ENCODE data around the gene FGFR3.
"Not testable (repeated sequence)": the region's sequence is repeated elsewhere in the genome, so short reads cannot be mapped to it uniquely, and the experiment has no call there.

FGFR3 gene

DNA sequence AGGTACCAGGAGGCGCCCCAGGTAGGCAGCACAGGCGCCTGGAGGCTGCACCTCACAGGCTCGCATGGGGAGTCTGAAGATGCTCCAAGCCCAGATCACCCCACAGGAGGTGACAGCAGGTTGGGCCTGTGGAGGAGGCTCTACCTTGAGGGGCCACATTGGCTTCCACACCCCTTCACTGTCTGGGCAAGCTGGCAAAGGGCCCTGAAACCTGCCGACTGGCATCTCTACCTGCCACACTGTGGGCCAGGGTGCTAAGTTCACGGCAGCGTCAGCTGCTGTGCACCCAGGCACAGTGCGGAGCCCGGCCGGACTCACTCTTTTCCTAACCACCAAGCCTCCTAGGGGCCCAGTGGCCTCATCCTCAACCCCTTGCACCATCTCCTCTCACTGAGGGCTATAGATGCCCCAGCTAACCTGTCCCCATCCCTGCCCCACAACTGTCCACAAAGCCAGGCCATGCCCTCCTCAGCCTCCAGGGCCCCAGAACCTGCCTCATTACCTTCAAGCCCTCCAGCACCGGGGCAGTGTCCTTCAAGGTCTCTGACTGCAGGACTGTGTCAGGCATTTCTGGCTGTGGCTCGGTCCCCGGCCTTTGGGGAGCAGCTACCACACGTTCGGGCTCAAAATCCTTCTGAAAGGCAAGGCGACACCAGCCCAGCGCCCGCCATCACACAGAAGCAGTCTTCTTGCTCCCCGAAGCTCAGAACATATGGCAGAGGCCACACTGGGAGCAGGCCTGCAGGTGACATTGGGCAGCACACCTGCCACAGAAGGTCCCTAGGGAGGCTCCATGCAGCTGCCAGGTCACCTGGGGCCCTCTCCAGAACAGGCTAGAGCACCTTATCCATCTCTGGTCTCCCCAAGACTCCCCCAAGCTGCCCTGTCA, 28.8 kb downstream of the FGFR3 start:
- DNase-seq, result no peak

- DNase-seq, result no peak
Observed at GRCh38 chr4:1822568-1823544, 29.8 kb downstream of the FGFR3 start.

- DNase-seq, result no peak
Observed at GRCh38 chr4:1823545-1823932, 30.4 kb downstream of the FGFR3 start.

DNA sequence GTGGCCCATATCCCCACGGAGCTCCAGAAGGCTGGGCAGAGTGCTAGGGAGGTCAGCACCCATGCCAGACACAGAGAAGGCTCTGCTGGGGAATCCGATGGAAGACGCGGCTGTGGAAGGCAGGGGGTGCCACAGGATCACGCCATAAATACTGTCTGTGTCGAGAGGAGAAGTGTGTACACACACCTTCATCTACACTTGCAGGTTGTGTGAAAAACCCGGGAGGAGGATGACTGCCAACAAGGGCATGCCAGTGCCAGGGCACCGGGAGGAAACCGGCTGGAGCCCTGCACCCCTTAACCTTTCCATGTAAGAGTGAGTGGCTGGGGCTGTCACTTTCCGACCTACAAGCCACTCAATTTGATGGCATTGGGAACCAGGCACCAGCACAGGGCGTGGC, 31.7 kb downstream of the FGFR3 start:
- DNase-seq, result no peak

DNA sequence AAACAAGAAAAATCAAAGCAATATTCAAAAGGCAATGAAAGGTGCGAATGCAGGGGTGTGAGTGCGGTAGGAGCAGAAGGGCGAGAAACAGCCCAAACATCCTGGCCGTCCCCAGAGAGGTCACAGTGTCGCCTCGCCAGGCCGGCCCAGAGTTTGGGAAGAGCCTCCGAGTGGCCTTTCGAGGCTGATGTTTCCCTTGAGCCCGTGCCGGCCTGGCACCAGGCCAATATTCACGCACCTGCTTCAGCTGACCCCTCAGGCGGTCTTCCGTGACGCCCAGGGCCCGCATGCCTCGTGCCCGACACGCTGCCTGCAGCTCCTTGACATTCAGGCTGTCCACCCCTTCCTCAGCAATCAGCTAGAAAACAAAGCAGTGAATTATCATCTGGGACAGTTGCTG, 32.2 kb downstream of the FGFR3 start:
- DNase-seq, result no peak

DNA sequence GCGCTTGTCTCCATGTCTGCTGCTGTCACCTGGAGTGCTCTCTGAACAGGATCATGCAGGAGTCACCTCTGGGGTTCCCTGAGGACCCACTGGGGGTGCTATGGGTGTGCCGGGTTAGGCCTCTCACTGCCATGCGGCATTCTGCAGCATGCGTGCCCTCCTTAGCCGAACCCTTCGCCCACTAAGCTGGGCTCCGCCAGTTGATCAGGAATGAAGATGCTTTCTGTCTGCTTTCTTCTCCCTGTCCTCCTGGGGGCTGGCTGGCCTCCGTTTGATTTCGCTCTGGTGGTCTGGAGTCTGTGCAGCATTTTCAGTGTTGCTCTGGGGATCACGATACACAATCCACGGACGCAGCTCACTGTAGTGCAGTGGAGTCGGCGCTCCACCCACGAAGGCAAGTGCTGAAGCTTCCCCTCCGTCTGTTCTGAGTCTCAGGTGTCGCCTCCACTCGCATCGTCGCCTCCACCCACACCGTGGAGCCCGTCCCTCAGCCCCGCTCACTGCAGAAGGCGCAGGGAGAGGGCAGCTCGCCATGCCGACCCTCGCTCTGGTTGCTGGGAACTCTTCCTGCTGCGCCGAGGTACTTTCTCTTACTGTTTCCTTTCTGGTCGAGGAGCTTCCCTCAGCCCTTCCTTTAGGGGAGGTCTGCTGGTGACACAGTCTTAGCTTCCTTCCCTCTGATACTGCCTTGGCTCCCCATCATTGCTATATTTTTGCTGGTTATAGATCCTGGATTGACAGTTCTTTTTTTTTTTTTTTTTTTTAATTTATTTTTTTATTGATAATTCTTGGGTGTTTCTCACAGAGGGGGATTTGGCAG, 33.6 kb downstream of the FGFR3 start:
- DNase-seq, result no peak

GRCh38 chr4:1830234-1830633, 37.1 kb downstream of the FGFR3 start:
- no peak for DNase-seq

DNA sequence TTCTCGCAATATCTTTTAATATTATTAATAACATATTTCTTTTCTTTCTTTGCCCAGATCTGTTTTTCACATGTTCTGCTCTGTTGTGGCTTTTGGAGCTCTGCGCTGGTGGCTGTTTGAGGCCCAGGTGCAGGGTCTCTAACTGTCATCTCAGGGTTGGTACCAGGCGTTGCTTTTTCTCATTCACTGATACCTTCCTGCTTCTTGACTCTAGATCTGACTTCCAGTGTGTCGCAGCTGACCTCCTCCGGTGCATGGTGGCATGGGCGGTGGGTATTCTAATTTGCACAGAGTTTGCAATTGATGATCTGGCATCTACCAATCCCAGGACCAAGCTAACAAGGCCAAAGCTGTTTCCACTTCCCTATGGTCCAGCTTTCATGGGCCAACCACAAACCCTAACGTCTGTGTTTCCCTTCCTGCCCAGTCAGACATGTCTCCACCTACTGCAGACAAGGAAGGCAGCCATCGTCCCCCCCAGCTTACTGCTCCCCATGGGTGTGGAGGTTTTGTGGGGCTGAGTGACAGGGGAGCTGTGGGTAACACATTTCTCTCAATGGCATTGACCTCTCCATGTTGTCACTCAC, 37.6 kb downstream of the FGFR3 start:
- no peak for DNase-seq

GRCh38 chr4:1831331-1831730, 38.2 kb downstream of the FGFR3 start:
- no peak for DNase-seq

DNA sequence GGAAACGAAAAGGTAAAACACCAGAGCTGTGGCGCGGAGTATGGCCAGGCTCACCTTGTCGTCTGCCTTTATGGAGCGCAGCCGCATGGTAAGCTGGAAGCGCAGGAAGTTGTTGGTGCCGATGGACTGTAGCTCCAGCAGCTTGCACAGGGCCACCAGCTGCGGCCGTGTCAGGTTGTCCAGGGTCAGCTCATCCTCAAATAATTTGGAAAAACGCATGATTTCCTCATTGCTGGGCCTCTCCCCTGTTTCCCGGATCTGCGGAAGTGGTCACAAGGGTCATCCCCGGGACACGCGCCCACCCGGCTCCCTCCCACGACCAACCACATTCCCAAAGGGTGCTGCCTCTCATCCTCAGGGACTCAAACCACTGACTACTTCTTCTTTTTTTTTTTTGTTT, 39.6 kb downstream of the FGFR3 start:
- no peak for DNase-seq

DNA sequence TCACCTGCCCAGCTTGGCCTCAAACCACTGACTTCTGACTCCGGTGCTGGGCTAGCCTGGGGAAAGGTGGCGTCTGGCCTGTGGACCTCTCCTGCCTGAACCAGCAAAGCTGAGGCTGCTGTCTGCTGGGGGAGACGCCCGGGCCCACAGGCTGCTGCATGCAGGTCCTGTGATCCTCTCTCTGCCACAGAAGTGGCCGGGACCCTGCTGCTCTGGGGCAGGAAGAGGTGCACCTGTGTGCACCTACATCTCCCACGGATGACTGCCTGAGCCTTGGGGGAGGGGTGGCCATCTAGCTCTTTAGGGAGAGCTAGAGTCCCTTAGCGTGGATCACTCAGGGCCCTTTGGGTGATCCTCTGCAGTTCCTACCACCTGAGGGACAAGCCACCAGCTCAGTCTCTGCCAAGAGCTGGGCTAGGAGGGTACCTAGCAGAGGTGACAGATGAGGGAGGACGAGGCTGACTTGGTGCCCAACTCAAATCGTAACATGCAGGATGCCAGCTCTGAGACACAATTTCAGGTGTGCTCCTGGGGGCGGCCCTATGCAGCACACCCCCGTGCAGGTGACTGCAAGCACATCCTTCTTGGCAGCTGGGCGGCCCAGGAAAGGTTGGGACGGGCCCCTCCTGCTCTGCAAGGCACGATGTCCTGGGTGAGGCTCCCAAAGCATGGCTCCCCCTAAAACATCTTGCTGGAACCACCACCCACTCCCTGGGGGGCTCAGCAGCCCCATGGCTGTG, 40.4 kb downstream of the FGFR3 start:
- no peak for DNase-seq

DNA sequence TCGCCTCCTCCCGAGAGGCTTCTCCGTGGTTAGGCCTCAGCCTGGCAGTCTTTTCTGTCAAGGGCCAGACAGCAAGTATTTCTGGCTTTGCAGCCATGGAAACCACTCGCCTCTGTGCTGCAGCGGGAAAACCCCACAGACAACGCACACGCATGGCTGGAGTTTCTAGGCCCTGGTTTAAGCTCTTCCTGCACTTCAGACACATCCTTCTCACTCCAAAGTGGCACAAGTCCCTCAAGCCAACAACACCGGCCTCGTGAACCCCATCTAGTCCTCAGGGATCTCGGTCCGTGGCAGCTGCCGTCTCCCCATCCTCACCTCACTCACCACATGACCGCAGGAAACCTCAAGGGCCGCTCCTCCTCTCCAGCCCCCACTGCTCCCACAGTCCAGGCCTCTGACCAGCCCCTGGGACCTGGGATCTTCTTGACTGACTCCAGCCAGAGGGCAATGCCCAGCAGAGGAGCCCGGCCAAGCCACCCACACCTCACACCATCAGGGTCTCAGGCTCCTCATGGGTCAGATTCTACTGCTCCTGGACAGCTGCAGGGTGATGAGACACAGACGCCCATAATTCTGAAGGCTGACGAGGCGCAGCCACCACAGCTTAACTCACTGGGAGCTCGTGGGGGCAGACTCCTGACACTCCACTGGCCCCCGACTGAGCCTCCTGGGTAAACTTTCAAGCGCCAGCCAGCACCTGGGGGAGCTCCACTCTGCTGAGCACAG, 41.1 kb downstream of the FGFR3 start:
- no peak for DNase-seq

- DNase-seq, result not testable (repeated sequence)
Observed at GRCh38 chr4:1835836-1836235, 42.7 kb downstream of the FGFR3 start.

- DNase-seq, result no peak
Observed at GRCh38 chr4:1836650-1837049, 43.6 kb downstream of the FGFR3 start.

DNA sequence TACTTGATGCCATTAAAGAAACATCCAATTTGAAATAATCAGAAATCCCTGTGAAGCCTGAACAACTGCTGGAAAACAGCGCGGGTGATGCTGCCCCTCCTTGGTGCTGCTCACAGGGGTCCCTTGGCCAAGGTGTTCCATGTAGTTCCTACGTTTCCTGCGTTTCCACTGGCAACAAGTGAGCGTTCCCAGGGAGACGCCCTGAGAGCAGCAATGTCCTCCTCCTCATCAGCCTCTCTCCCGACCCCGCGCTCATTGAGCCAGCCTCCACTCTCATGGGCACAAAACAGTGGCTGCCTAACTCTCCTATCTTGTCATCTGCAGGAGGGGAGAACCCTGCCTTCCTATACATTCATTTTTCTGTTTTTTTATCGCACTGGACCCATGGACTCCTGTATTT, 44.0 kb downstream of the FGFR3 start:
- no peak for DNase-seq

DNA sequence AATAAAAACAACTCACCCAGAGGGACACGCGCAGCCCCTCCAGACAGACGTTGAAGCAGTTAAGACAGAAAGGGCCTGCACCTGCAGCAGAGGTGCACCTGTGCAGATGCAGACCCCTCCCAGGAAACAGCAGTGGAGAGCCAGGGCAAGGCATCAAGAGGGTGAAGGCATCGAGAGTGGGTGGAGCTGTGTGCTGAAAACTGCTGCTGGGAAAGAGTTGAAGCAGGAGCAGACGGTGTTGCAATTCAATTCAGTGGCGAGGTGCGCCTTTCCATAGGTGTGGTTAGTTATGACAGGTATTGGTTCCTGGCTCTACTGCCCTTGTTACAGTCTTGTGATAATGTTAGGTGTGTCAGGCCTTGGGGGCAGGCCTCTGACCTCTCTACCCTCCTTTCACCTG, 46.2 kb downstream of the FGFR3 start:
- no peak for DNase-seq

DNA sequence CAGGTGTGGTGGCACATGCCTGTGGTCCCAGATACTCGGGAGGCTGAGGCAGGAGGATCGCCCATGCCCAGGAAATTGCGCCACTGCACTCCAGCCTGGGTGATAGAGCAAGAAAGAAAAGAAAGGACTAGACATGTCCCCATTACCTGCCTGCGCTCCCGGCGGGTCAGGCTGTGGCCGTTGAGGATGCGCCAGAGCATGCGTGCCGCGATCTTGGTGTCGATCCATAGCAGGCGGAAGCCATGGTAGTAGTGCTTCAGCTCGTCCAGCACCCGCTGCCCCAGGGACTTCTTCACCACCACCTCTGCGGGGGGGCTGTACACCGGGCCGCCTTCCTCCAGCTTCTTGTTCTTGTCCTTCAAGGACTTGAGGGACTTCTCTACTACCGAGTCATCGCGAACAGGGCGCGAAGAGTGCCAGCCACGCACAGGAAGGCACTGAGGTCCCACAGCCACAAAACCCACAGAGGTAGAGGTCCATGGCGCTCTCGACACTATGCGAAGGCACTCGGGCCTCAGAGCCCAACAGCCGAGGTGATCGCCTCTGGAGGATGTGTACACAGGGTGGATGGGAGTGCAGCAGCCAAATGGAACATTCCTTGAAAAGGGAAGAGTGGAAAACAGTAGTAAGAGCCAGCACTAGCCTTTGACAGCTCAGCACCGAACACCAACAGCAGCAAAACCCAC, 48.3 kb downstream of the FGFR3 start:
- no peak for DNase-seq

GRCh38 chr4:1841887-1842210, 48.8 kb downstream of the FGFR3 start:
- no peak for DNase-seq

DNA sequence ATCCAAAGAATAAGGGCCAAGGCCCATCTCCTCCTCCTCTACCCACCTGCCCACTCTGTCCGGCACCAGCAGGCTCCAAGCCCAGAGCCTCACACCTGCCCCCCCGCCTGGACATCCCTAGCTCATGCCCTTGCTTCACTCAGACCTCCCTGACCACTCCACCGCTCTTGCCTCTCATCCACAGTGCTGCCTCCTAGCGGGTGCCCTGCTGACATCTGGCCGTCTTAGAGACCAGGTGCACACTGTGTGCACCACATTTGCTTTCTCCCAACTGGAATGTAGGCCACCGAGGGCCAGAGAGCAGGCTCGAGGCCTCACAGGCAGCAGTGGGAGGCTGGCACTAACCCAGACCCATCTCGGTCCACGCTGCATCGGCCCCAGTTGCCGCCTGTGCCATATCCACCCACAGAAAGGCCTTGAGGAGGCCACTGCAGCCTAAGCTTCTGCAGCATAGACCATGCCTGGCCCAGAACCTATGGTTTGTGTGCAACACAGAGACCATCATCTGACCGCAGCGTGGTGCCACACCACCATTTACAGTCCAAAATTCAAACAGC, 49.3 kb downstream of the FGFR3 start:
- no peak for DNase-seq

- no peak for DNase-seq
Observed at GRCh38 chr4:1842993-1843448, 49.9 kb downstream of the FGFR3 start.
